GM12891 (cell line): ENCODE results near the gene CARD6.

Experiments used
- POLR2A ChIP-seq: IDR thresholded peaks from 2 replicates; pipeline ENCODE4 v1.6.1; 2011; ENCODE audit warnings: low read depth, low read length, control low read depth
- POLR2AphosphoS5 ChIP-seq: IDR thresholded peaks from 2 replicates; pipeline ENCODE4 v1.6.1; 2011; ENCODE audit warnings: low read depth, low read length, control low read depth
- POU2F2 ChIP-seq: IDR thresholded peaks from 2 replicates; pipeline ENCODE4 v1.6.1; 2011; ENCODE audit warnings: low read depth, mild to moderate bottlenecking, control low read depth, low read length, moderate library complexity
- SPI1 ChIP-seq: IDR thresholded peaks from 2 replicates; pipeline ENCODE4 v1.6.1; 2011; ENCODE audit warnings: low read depth, low read length, control low read depth
- TAF1 ChIP-seq: IDR thresholded peaks from 2 replicates; pipeline ENCODE4 v1.6.1; 2011; ENCODE audit warnings: low read depth, low read length, control low read depth

GRCh38 chr5:40853632-40854192, 12.5 kb downstream of the CARD6 start:
- TF ChIP-seq POLR2A (no peak), POLR2AphosphoS5 (no peak), SPI1 (no peak), POU2F2 (no peak), TAF1 (no peak)
